ENCODE results near the gene TLL2. TPM values are rescaled to one million over a fixed set of nuclear protein-coding genes. Genes with fewer than 3 reads are reported as not detected.

The TLL2 gene
- total and polyA plus RNA-seq, 5 experiments from 2014 or later: 0.13 to 0.14 TPM; not detected in 3

GRCh38 chr10:96427291-96427690 lies 86.4 kb downstream of the TLL2 start:
- ATAC-seq: no peak
- Mint-ChIP-seq H3K4me1 (no peaks in the 10 kb centered on the region), H3K4me3 (no peak overlapping the region), H3K36me3 (no peaks in the 10 kb centered on the region), H3K27ac (no peak overlapping the region), H3K27me3 (peaks cover 13 to 46% (median 19%) of the 10 kb centered on the region in 5 donors), H3K9me3 (no peaks in the 10 kb centered on the region)
- no peak for DNase-seq
- POLR2A ChIA-PET: no interaction called here

- Mint-ChIP-seq H3K9me3 (no peaks in the 10 kb centered on the region), H3K36me3 (no peaks in the 10 kb centered on the region), H3K4me3 (no peak overlapping the region), H3K27ac (no peak overlapping the region), H3K4me1 (no peaks in the 10 kb centered on the region), H3K27me3 (peaks cover 3 to 16% (median 4%) of the 10 kb centered on the region in 5 donors)
- DNase-seq (no peak), ATAC-seq (no peak)
- POLR2A ChIA-PET: no interaction called here
Measured at GRCh38 chr10:96422525-96422924, 91.2 kb downstream of the TLL2 start.

DNA sequence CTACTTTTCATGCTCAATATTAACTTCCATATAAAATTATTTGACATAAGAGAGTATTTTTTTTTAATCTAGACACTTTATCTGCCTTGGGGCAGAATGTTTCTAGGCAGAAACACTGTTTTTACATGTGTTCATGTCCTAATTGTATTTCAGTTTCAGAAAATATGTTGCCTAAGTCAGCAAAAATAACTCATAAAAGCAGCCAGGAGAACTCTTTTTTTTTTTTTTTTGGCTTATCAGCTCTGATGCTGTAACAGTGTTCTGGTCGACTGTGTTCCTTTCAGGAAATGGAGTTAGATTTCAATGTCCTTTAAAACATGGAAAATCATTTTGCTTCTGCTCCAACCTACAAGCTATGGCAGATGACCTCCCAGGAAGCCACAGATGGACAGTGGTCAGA lies 91.7 kb downstream of the TLL2 start:
- Mint-ChIP-seq H3K4me1 (no peaks in the 10 kb centered on the region), H3K9me3 (no peaks in the 10 kb centered on the region), H3K36me3 (no peaks in the 10 kb centered on the region), H3K4me3 (no peak overlapping the region), H3K27ac (no peak overlapping the region), H3K27me3 (peaks cover 0 to 10% (median 3%) of the 10 kb centered on the region in 5 donors)
- DNase-seq (no peak), ATAC-seq (no peak)
- POLR2A ChIA-PET: no interaction called here

DNA sequence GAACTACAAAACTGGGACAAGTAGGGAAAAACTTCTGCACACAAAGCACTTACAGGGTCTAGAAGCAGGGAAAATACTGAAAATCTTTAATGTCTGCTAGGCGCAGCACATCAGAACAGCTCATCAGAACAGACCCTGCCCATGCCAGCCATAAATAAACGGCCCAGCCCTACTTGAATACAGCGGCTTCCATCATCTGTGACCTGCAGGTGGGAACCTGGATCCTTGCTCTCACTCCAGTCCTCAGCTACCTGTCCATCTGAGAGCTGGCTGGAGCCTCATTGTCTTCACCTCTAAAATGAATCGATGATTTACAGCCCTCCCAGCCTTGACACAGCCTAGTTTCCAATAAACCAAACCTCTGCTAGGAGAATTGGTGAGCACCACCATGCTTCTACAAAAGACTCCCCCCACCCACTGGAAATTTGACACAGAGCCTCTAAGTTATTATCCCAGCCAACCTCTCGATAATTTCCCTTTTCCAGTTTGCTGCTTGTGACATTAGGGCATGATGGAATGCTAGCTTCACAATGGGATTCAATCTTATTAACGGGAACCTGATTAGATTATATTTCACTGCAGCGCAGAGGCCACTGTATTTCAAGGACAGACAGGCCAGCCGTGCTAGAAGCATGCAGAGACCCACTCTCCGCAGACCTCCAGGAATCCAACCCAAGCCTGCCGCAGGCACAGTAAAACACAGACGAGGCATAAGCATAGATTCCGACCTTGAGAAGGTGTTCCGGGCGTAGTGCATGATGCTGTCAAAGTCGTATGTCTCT lies 93.3 kb downstream of the TLL2 start:
- H3K27ac Mint-ChIP-seq: no peak overlapping the region
- ATAC-seq (no peak), DNase-seq (no peak)
- H3K4me3 Mint-ChIP-seq: no peak overlapping the region
- H3K9me3 Mint-ChIP-seq: no peaks in the 10 kb centered on the region
- H3K4me1 Mint-ChIP-seq: no peaks in the 10 kb centered on the region
- POLR2A ChIA-PET: no interaction called here
- H3K27me3 Mint-ChIP-seq: peaks cover 0 to 3% (median 0%) of the 10 kb centered on the region in 5 donors
- no peaks in the 10 kb centered on the region for H3K36me3 Mint-ChIP-seq

DNA sequence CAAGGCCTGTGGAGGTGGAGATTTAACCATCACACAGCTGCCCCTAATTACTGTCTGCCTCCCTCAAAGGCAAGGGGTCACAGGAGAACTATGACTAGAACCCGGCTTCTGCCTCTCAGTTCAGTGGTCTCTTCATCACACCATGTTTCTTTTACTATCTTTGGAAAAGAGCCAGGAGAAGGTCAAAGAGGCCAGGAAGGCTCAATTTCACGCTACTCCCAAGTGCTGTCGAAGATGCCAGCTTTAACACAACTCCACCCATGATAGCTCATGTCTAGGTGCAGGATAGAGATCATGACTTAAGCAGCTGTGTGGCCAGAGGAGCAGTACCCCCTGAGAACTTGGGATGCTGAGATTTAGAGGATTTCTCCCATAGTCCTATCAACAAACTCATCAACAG lies 94.4 kb downstream of the TLL2 start:
- H3K27ac Mint-ChIP-seq: no peak overlapping the region
- no peak for ATAC-seq
- no peaks in the 10 kb centered on the region for H3K4me1 Mint-ChIP-seq
- DNase-seq: no peak
- peaks cover 0 to 3% (median 0%) of the 10 kb centered on the region in 5 donors for H3K27me3 Mint-ChIP-seq
- H3K4me3 Mint-ChIP-seq: no peak overlapping the region
- H3K36me3 Mint-ChIP-seq: no peaks in the 10 kb centered on the region
- no peaks in the 10 kb centered on the region for H3K9me3 Mint-ChIP-seq
- POLR2A ChIA-PET: no interaction called here

- no peak overlapping the region for H3K4me3 Mint-ChIP-seq
- H3K4me1 Mint-ChIP-seq: no peaks in the 10 kb centered on the region
- ATAC-seq (no peak), DNase-seq (no peak)
- POLR2A ChIA-PET: no interaction called here
- H3K27ac Mint-ChIP-seq: no peak overlapping the region
- no peaks in the 10 kb centered on the region for H3K36me3 Mint-ChIP-seq
- no peaks in the 10 kb centered on the region for H3K9me3 Mint-ChIP-seq
- H3K27me3 Mint-ChIP-seq: peaks cover 0 to 3% (median 0%) of the 10 kb centered on the region in 5 donors
Measured at GRCh38 chr10:96418582-96418981, 95.1 kb downstream of the TLL2 start.

GRCh38 chr10:96417441-96417840 lies 96.3 kb downstream of the TLL2 start:
- POLR2A ChIA-PET: no interaction called here
- H3K27ac Mint-ChIP-seq: no peak overlapping the region
- no peaks in the 10 kb centered on the region for H3K36me3 Mint-ChIP-seq
- no peak overlapping the region for H3K4me3 Mint-ChIP-seq
- H3K4me1 Mint-ChIP-seq: no peaks in the 10 kb centered on the region
- H3K27me3 Mint-ChIP-seq: peaks cover 0 to 9% (median 4%) of the 10 kb centered on the region in 5 donors
- DNase-seq: no peak
- no peak for ATAC-seq
- no peaks in the 10 kb centered on the region for H3K9me3 Mint-ChIP-seq

GRCh38 chr10:96416643-96417042 lies 97.1 kb downstream of the TLL2 start:
- Mint-ChIP-seq H3K27ac (no peak overlapping the region), H3K27me3 (peaks cover 0 to 9% (median 6%) of the 10 kb centered on the region in 5 donors), H3K4me1 (no peaks in the 10 kb centered on the region), H3K36me3 (no peaks in the 10 kb centered on the region), H3K4me3 (no peak overlapping the region), H3K9me3 (no peaks in the 10 kb centered on the region)
- DNase-seq (no peak), ATAC-seq (no peak)
- POLR2A ChIA-PET: no interaction called here

- Mint-ChIP-seq H3K27ac (no peak overlapping the region), H3K4me3 (no peak overlapping the region)
Measured at GRCh38 chr10:96415891-96416554, 97.7 kb downstream of the TLL2 start.

DNA sequence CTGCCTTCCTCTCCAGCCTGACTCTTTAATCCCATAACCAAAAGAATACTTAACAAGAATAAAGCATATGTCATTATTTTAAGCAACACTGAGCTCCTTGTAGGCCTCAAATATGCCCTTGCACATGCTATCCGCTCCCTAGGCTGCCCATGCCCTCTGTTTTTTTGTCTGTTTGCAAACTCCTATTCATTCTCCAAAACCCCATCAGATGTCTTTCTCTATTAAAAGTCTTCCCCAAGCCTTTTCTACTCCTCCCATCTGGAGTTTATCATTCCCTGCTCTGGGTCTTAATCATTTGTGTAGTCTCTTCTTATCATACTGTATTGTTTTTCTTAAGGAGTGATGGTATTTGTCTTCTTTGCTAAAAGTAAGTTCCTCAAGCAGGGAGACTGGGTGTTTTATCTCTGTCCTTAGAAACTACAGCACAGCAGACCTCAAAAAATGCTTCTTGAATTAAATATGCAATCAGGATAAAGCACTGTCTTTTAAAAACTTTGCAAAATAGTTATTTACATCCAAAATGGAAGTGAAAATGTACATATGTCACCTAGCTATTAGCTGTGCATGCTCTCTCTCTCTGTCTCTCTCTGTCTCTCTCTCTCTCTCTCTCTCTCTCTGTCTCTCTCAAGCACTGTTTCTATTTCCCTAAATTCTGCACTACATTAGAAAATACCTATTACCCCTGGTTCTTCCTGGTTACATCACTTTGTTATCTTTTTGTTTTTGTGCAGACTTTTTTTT lies 98.4 kb downstream of the TLL2 start:
- POLR2A ChIA-PET: no interaction called here
- Mint-ChIP-seq H3K27ac (no peak overlapping the region), H3K9me3 (no peaks in the 10 kb centered on the region), H3K4me1 (no peaks in the 10 kb centered on the region), H3K27me3 (peaks cover 0 to 12% (median 6%) of the 10 kb centered on the region in 5 donors), H3K4me3 (no peak overlapping the region), H3K36me3 (no peaks in the 10 kb centered on the region)
- DNase-seq: no peak
- no peak for ATAC-seq

More at GRCh38 chr10:96415891-96416554, 97.7 kb downstream of the TLL2 start:
- Mint-ChIP-seq H3K9me3 (no peaks in the 10 kb centered on the region), H3K36me3 (no peaks in the 10 kb centered on the region), H3K27me3 (peaks cover 0 to 9% (median 6%) of the 10 kb centered on the region in 5 donors), H3K4me1 (no peaks in the 10 kb centered on the region)
- DNase-seq (no peak), ATAC-seq (no peak)
- POLR2A ChIA-PET: no interaction called here

DNA sequence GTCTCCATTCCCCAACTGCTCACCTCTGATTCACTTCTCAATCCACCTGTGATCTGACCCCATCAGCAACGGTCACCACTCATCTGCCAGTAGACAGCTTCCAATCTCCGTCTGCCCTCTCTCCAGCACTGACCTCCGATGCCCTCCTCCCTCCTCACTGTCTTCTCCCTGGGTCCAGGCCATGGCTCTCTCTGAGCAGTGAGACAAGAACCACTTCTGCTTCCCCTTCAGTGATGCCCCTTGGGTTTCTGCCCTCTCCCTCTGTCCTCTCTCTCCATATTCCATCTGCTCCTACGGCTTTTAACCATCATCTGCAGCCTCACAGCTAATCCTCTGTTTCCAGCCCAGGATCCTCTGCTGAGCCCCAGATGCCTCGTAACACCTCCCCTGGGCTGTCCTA lies 99.4 kb downstream of the TLL2 start:
- POLR2A ChIA-PET: no interaction called here
- Mint-ChIP-seq H3K4me1 (no peaks in the 10 kb centered on the region), H3K36me3 (no peaks in the 10 kb centered on the region), H3K27ac (no peak overlapping the region), H3K27me3 (peaks cover 0 to 14% (median 5%) of the 10 kb centered on the region in 5 donors), H3K4me3 (no peak overlapping the region), H3K9me3 (no peaks in the 10 kb centered on the region)
- no peak for ATAC-seq
- DNase-seq: no peak

DNA sequence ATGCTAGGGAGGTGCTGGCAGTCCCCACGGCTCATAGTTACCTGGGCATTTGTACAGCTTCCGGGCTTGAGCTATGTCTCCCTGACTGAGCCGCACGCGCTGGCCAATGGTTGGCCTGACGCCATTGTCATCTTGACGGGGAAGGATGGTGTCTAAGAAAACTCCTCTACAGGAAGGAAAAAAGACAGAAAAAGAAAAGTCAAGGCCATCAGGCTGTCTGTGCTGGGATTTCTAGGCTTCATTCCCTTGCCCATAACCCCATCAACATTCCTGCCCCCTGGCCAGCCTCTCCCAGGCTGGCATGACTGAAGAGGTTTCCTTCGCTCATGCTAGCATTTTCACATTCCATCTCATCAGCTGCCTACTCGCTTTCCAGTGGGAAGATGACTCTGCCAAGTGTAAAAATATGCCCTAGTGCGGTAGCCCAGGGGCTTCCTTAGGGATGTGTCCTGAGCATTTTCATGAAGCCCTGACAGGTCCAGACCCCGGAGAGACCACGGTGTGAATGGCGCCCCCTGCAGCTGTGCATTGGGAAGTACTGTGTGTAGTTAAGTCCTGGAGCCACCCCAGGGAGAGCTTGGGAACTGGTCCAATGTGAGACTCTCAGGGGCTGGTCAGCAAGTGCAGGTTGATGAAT lies 100.5 kb downstream of the TLL2 start:
- H3K27me3 Mint-ChIP-seq: peaks cover 6 to 11% (median 9%) of the 10 kb centered on the region in 5 donors
- H3K27ac Mint-ChIP-seq: no peak overlapping the region
- POLR2A ChIA-PET: no interaction called here
- ATAC-seq (no peak), DNase-seq (no peak)
- no peak overlapping the region for H3K4me3 Mint-ChIP-seq
- no peaks in the 10 kb centered on the region for H3K9me3 Mint-ChIP-seq
- H3K4me1 Mint-ChIP-seq: no peaks in the 10 kb centered on the region
- no peaks in the 10 kb centered on the region for H3K36me3 Mint-ChIP-seq
